Thyroid gland (tissue), 4 donors: Measurements from ENCODE around the gene RUSF1.

Source experiments
- CTCF ChIP-seq, 6 experiments: fragments of 200-600 bp in 3 of 6; fragments of 450-650 bp in 3 of 6; sonication (generic) in 3 of 6; IDR thresholded peaks; one replicate each; pipeline ENCODE4 v1.5.1; 2016 to 2019; ENCODE audit warnings: antibody characterized with exemption in 6 of 6, mild to moderate bottlenecking in 2 of 6, inconsistent platforms in 1 of 6, moderate library complexity in 1 of 6
- POLR2A ChIP-seq, 2 donors: fragments of 450-650 bp; IDR thresholded peaks; one replicate each; pipeline ENCODE4 v1.6.1; 2017; ENCODE audit warnings: antibody characterized with exemption in 2 of 2, mild to moderate bottlenecking in 2 of 2, moderate library complexity in 1 of 2

- TF ChIP-seq CTCF (IDR thresholded peaks at IDR 0.05) (no peak), POLR2A (IDR thresholded peaks at IDR 0.05) (no peak)
Observed at GRCh38 chr16:31517800-31518402, 9.7 kb upstream of the RUSF1 start.
